Stimulated activated CD4-positive, alpha-beta T cell treated with anti-CD3 and anti-CD28 coated beads, Interleukin-15, amount 100 ng/mL, for 1 hour (primary cell): ENCODE results near the gene USO1.
"Not testable (repeated sequence)": the region's sequence is repeated elsewhere in the genome, so short reads cannot be mapped to it uniquely, and the experiment has no call there.

ENCODE experiments used
- DNase-seq, 2 donors: peaks; one replicate each; pipeline ENCODE4 v3.0.0-alpha.2; 2020; ENCODE audit warnings: low read depth in 1 of 2, low spot score in 1 of 2

USO1 gene

GRCh38 chr4:75841641-75842520, 117.5 kb downstream of the USO1 start:
- DNase-seq = no peak

GRCh38 chr4:75843596-75843995, 119.2 kb downstream of the USO1 start:
- no peak for DNase-seq

GRCh38 chr4:75844151-75844662, 119.8 kb downstream of the USO1 start:
- no peak for DNase-seq

GRCh38 chr4:75845992-75846391, 121.6 kb downstream of the USO1 start:
- no peak for DNase-seq

GRCh38 chr4:75848171-75848760, 123.9 kb downstream of the USO1 start:
- not testable (repeated sequence) for DNase-seq

GRCh38 chr4:75848891-75849290, 124.5 kb downstream of the USO1 start:
- no peak for DNase-seq

- no peak for DNase-seq
Measured at GRCh38 chr4:75849461-75849860, 125.1 kb downstream of the USO1 start.

- DNase-seq = no peak
Measured at GRCh38 chr4:75858721-75859120, 134.3 kb downstream of the USO1 start.

GRCh38 chr4:75860606-75861005, 136.2 kb downstream of the USO1 start:
- no peak for DNase-seq
